Neutrophil (primary cell): Measurements from ENCODE around the gene WDR37.
"Not testable (repeated sequence)": the region's sequence is repeated elsewhere in the genome, so short reads cannot be mapped to it uniquely, and the experiment has no call there.

Source experiments
- H3K27ac ChIP-seq: fragments of 200-600 bp; sonication (generic); 2 replicates; pipeline ENCODE4 v1.5.1; 2016; ENCODE audit warnings: mild to moderate bottlenecking, moderate library complexity
- H3K27me3 ChIP-seq: fragments of 200-600 bp; sonication (generic); 2 replicates; pipeline ENCODE4 v1.6.0; 2016; ENCODE audit warnings: mild to moderate bottlenecking
- H3K36me3 ChIP-seq: fragments of 200-600 bp; sonication (generic); 2 replicates; pipeline ENCODE4 v1.5.1; 2017
- H3K4me1 ChIP-seq, 2 experiments: fragments of 200-600 bp in 1 of 2; sonication (generic) in 1 of 2; 1 replicate in 1 of 2; 2 replicates in 1 of 2; pipeline versions ENCODE4 v1.5.1 to v1.6.1; 2013 to 2016; ENCODE audit warnings: low read depth in 1 of 2, low read length in 1 of 2, mild to moderate bottlenecking in 1 of 2, moderate library complexity in 1 of 2; ENCODE audit not compliant: control insufficient read depth in 1 of 2, insufficient read depth in 1 of 2
- H3K4me3 ChIP-seq, 2 experiments: fragments of 200-600 bp in 1 of 2; sonication (generic) in 1 of 2; 1 replicate in 1 of 2; 2 replicates in 1 of 2; pipeline ENCODE4 v1.5.1; 2013 to 2016; ENCODE audit warnings: low read depth in 1 of 2, low read length in 1 of 2, mild to moderate bottlenecking in 1 of 2, moderate library complexity in 1 of 2
- H3K9me3 ChIP-seq: fragments of 200-600 bp; sonication (generic); 2 replicates; pipeline ENCODE4 v1.5.1; 2016
- TF ChIP-seq, protein P1 (sequence below): fragments of 200-600 bp; sonication (generic); IDR thresholded peaks from 2 replicates; pipeline ENCODE4 v1.5.1; 2016; ENCODE audit warnings: antibody characterized with exemption

WDR37 gene

GRCh38 chr10:1158066-1158465 is 101.9 kb downstream of the WDR37 start:
- no peaks in the 10 kb centered on the region for H3K4me1 ChIP-seq
- TF ChIP-seq, protein P1, sequence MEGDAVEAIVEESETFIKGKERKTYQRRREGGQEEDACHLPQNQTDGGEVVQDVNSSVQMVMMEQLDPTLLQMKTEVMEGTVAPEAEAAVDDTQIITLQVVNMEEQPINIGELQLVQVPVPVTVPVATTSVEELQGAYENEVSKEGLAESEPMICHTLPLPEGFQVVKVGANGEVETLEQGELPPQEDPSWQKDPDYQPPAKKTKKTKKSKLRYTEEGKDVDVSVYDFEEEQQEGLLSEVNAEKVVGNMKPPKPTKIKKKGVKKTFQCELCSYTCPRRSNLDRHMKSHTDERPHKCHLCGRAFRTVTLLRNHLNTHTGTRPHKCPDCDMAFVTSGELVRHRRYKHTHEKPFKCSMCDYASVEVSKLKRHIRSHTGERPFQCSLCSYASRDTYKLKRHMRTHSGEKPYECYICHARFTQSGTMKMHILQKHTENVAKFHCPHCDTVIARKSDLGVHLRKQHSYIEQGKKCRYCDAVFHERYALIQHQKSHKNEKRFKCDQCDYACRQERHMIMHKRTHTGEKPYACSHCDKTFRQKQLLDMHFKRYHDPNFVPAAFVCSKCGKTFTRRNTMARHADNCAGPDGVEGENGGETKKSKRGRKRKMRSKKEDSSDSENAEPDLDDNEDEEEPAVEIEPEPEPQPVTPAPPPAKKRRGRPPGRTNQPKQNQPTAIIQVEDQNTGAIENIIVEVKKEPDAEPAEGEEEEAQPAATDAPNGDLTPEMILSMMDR = no peak
- no peaks in the 10 kb centered on the region for H3K27me3 ChIP-seq
- H3K9me3 ChIP-seq = no peaks in the 10 kb centered on the region
- no peak overlapping the region for H3K4me3 ChIP-seq
- H3K27ac ChIP-seq = no peak overlapping the region
- H3K36me3 ChIP-seq = no peaks in the 10 kb centered on the region

DNA sequence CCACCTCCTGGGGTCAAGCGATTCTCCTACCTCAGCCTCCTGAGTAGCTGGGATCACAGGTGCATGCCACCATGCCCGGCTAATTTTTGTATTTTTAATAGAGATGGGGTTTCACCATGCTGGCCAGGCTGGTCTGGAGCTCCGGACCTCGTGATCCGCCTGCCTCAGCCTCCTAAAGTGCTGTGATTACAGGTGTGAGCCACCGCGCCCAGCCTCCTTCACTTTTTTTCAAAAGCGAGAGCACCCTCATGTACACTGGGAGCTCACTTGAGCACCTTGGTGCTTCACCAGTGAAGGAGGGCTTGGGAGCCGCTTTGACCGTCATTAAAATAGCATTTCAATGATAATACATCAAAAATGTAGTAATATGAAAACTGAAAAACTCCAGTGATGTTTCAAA is 102.4 kb downstream of the WDR37 start:
- not testable (repeated sequence) for H3K27ac ChIP-seq, H3K4me3 ChIP-seq, H3K4me1 ChIP-seq, H3K27me3 ChIP-seq, H3K9me3 ChIP-seq, H3K36me3 ChIP-seq

DNA sequence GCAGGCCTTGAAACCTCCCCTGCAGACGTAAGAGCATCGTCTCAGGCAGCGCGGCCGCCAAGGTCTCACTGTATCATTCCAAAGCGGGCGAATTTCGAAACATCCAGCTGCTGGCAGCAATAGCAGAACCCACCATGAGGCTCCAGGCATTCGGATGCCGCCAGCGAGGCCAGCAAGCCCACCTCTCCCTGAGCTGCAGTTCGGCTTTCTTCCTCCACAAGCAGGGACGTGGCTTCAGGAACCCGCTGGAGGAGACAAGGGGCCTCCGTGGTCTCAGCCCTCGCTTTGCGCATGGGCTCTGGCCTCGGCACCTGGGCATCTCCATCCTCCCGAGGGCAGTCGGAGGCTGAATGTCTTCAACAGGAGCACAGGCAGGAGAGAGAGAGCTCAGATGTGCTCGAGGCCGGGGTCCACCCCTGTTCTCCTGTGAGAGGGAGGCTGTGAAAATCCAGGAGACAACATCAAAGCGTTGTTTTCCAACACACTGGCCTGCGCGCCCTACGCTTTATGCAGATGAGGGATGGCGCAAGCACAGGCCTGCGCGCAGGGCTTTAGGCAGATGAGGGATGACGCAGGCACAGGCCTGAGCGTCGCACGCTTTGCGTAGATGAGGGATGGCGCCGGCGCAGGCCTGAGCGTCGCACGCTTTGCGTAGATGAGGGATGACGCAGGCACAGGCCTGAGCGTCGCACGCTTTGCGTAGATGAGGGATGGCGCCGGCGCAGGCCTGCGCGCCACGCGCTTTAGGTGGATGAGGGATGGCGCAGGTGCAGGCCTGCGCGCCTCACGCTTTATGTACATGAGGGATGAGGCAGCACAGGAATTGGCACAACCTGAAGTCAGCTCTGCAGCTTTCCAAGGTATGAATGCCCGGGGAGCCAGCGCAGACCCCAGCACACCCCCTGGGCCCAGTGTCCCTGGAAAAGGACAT is 103.2 kb downstream of the WDR37 start:
- H3K4me3 ChIP-seq = no peak overlapping the region
- no peaks in the 10 kb centered on the region for H3K4me1 ChIP-seq
- no peak overlapping the region for H3K27ac ChIP-seq
- H3K9me3 ChIP-seq = no peaks in the 10 kb centered on the region
- TF ChIP-seq, protein P1 = no peak
- no peaks in the 10 kb centered on the region for H3K36me3 ChIP-seq
- H3K27me3 ChIP-seq = no peaks in the 10 kb centered on the region

DNA sequence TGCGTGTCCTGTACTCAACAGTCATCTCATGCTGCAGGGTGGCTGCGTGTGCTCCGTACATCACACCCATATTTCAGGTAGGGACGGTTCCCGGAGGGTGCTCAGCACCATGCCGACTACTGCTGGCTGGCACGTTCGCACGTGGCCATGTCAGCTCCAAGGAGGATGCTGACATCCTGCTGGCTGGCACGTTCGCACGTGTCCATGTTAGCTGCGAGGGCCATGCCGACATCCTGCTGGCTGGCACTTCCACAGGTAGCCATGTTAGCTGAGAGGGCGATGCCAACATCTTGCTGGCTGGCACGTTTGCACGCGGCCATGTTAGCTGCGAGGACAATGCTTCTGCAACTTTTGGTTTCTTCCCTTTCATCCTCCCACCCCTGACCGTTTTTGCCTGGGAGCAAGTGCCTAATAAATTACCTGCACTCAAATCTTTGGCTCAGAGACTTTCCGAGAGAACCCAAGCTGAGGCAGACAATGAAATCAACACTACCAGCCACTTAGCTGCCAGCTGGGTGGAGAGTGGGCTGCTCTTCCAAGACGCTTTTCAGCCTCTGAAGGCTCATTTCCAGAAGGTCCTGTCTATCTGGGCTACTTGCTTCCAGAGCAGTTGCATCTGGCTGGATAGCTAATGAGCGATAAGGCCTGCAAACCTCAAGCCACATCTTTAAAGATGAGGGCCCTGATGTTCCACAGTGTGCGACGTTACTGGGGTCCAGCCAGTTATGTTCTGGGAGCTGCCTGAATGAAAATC is 104.6 kb downstream of the WDR37 start:
- no peaks in the 10 kb centered on the region for H3K27me3 ChIP-seq
- no peaks in the 10 kb centered on the region for H3K36me3 ChIP-seq
- no peak overlapping the region for H3K27ac ChIP-seq
- no peaks in the 10 kb centered on the region for H3K9me3 ChIP-seq
- no peak overlapping the region for H3K4me3 ChIP-seq
- TF ChIP-seq, protein P1 = no peak
- H3K4me1 ChIP-seq = no peaks in the 10 kb centered on the region

DNA sequence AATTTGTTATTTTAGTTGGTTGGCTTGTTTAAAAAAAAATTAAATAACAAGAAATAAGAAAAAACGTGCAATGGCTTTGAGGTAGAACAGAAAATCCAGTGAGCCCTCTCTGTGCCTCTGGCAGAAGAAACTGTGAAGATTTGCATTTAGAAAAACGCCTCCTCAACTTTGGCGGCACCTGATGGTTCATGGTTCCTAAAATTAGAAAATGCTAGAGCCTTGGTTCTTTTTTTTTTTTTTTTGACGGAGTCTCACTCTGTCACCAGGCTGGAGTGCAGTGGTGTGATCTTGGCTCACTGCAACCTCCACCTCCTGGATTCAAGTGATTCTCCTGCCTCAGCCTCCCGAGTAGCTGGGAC is 105.1 kb downstream of the WDR37 start:
- H3K27ac ChIP-seq, H3K4me3 ChIP-seq, H3K9me3 ChIP-seq, H3K4me1 ChIP-seq, H3K27me3 ChIP-seq, H3K36me3 ChIP-seq: not testable (repeated sequence)

GRCh38 chr10:1162481-1163203 is 106.5 kb downstream of the WDR37 start:
- TF ChIP-seq, protein P1 = no peak
- no peaks in the 10 kb centered on the region for H3K4me1 ChIP-seq
- H3K9me3 ChIP-seq = no peaks in the 10 kb centered on the region
- no peak overlapping the region for H3K27ac ChIP-seq
- no peak overlapping the region for H3K4me3 ChIP-seq
- H3K36me3 ChIP-seq = no peaks in the 10 kb centered on the region
- no peaks in the 10 kb centered on the region for H3K27me3 ChIP-seq
